CD4-positive, alpha-beta memory T cell (primary cell): ENCODE measurements around the gene HSPB7. TPM values are rescaled to one million over a fixed set of nuclear protein-coding genes. Genes with fewer than 3 reads are reported as not detected.

Experiments used
- CTCF ChIA-PET: fragments of 350-600 bp; sonication (Branson Sonifier 250); formaldehyde crosslinking; loops from one replicate; lab custom pipeline; 2021; ENCODE audit warnings: inconsistent platforms; ENCODE audit not compliant: partially characterized antibody; lab: Charles Lee
- POLR2A ChIA-PET: fragments of 350-600 bp; sonication (Branson Sonifier 250); formaldehyde crosslinking; loops from one replicate; lab custom pipeline; 2021; ENCODE audit not compliant: partially characterized antibody; lab: Charles Lee
- DNase-seq, 5 donors: peaks; one replicate each; pipeline versions ENCODE4 v3.0.0 to v3.0.0-alpha.2; 2020 to 2022; ENCODE audit warnings: mixed read lengths in 1 of 5
- H3K27ac ChIP-seq: one replicate; pipeline ENCODE4 v1.7.0; 2013; ENCODE audit warnings: low read depth, low read length
- H3K27me3 ChIP-seq: 2 replicates; pipeline ENCODE4 v1.7.0; 2013; ENCODE audit warnings: mild to moderate bottlenecking, low read length, moderate library complexity; ENCODE audit not compliant: insufficient read depth
- H3K36me3 ChIP-seq: 2 replicates; pipeline ENCODE4 v1.7.0; 2013; ENCODE audit warnings: mild to moderate bottlenecking, low read length, moderate library complexity; ENCODE audit not compliant: insufficient read depth
- H3K4me1 ChIP-seq: 2 replicates; pipeline ENCODE4 v1.7.0; 2013; ENCODE audit warnings: mild to moderate bottlenecking, low read length, moderate library complexity; ENCODE audit not compliant: insufficient read depth
- H3K4me3 ChIP-seq, 2 donors: one replicate each; pipeline ENCODE4 v1.7.0; 2013; ENCODE audit warnings: low read length in 2 of 2, mild to moderate bottlenecking in 1 of 2
- H3K9me3 ChIP-seq, 2 donors: one replicate each; pipeline ENCODE4 v1.7.0; 2013; ENCODE audit warnings: low read length in 2 of 2, control low read depth in 1 of 2; ENCODE audit not compliant: control insufficient read depth in 1 of 2
- H3K27ac Mint-ChIP-seq, 7 donors: one replicate each; pipeline ENCODE4 v1.8.0; 2020 to 2021; ENCODE audit warnings: mixed read lengths in 7 of 7, mild to moderate bottlenecking in 6 of 7, inconsistent platforms in 3 of 7, moderate library complexity in 3 of 7
- H3K27me3 Mint-ChIP-seq, 2 donors: one replicate each; pipeline ENCODE4 v1.8.0; 2020 to 2021; ENCODE audit warnings: mixed read lengths in 2 of 2
- H3K36me3 Mint-ChIP-seq, 2 donors: one replicate each; pipeline ENCODE4 v1.8.0; 2020 to 2021; ENCODE audit warnings: mixed read lengths in 2 of 2, inconsistent platforms in 1 of 2, mild to moderate bottlenecking in 1 of 2
- H3K4me1 Mint-ChIP-seq, 4 donors: one replicate each; pipeline ENCODE4 v1.8.0; 2020 to 2021; ENCODE audit warnings: mixed read lengths in 4 of 4, mild to moderate bottlenecking in 1 of 4
- H3K4me3 Mint-ChIP-seq, 8 donors: one replicate each; pipeline ENCODE4 v1.8.0; 2020 to 2021; ENCODE audit warnings: mixed read lengths in 8 of 8, mild to moderate bottlenecking in 7 of 8, moderate library complexity in 6 of 8, inconsistent platforms in 3 of 8
- H3K9me3 Mint-ChIP-seq, 8 donors: one replicate each; pipeline ENCODE4 v1.8.0; 2020 to 2021; ENCODE audit warnings: mixed read lengths in 8 of 8, mild to moderate bottlenecking in 5 of 8, inconsistent platforms in 3 of 8, moderate library complexity in 1 of 8
- intact Hi-C: fragments of 100-400 bp; cut with micrococcal nuclease; formaldehyde crosslinking; loops from one replicate; pipeline ENCODE4 v1.15.1; 2023
- polyA plus RNA-seq, 2 donors: library from polyadenylated mRNA; unstranded; fragments of 300-500 nt; fragmentation: Illumina TruSeq; gene quantifications; one replicate each; pipeline ENCODE4 v1.2.3, GENCODE V29; 2021
- total RNA-seq, 2 experiments: library from RNA; stranded (reverse); gene quantifications; one replicate each; pipeline ENCODE4 v1.2.3, GENCODE V29; 2021

Gene HSPB7
- total and polyA plus RNA-seq, 4 experiments from 2014 or later, result not detected

GRCh38 chr1:15968172-15968571 lies 49.7 kb downstream of the HSPB7 start:
- H3K4me3 Mint-ChIP-seq, result no peak overlapping the region
- CTCF ChIA-PET, result no interaction called here
- Histone ChIP-seq H3K9me3 (no peaks in the 10 kb centered on the region), H3K4me1 (peaks cover 51% of the 10 kb centered on the region), H3K4me3 (no peak overlapping the region), H3K36me3 (peaks cover 28% of the 10 kb centered on the region), H3K27me3 (no peaks in the 10 kb centered on the region), H3K27ac (no peak overlapping the region)
- H3K27me3 Mint-ChIP-seq, result no peaks in the 10 kb centered on the region
- no peak for DNase-seq
- POLR2A ChIA-PET, result no interaction called here
- H3K4me1 Mint-ChIP-seq, result peaks cover 43 to 64% (median 53%) of the 10 kb centered on the region in 4 donors
- no peaks in the 10 kb centered on the region for H3K9me3 Mint-ChIP-seq
- H3K36me3 Mint-ChIP-seq, result peaks cover 30 to 42% of the 10 kb centered on the region in 2 donors
- intact Hi-C loops, result no loop called here
- peak overlapping the region in 4 of 7 donors; percentile 36 to 48 (median 42) for H3K27ac Mint-ChIP-seq

DNA sequence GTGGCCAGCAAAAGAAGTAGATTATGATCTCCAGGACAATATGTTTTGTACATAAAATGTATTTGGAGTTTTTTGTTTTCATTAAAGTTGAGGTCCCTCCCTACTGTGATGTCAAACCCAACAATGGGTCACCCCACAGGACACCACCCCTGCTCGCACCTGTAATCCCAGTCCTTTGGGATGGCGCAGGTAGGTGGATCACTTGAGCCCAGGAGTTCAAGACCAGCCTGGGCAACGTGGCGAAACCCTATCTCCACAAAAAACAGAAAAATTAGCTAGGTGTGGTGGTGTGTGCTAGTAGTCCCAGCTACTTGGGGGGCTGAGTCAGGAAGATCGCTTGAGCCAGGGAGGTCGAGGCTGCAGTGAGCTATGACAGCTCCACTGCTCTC lies 50.9 kb downstream of the HSPB7 start:
- no peaks in the 10 kb centered on the region for H3K9me3 ChIP-seq
- intact Hi-C loops, result no loop called here
- Mint-ChIP-seq H3K36me3 (peaks cover 19 to 32% of the 10 kb centered on the region in 2 donors), H3K27me3 (no peaks in the 10 kb centered on the region), H3K27ac (peak overlapping the region in 5 of 7 donors; percentile 55 to 83 (median 70)), H3K4me1 (peaks cover 42 to 63% (median 52%) of the 10 kb centered on the region in 4 donors), H3K4me3 (peak overlapping the region in 6 of 8 donors; percentile 7 to 56 (median 38)), H3K9me3 (no peaks in the 10 kb centered on the region)
- peaks cover 52% of the 10 kb centered on the region for H3K4me1 ChIP-seq
- no peak overlapping the region for H3K27ac ChIP-seq
- no peak overlapping the region for H3K4me3 ChIP-seq
- H3K36me3 ChIP-seq, result peaks cover 19% of the 10 kb centered on the region
- no peaks in the 10 kb centered on the region for H3K27me3 ChIP-seq
- DNase-seq, result no peak
- ChIA-PET POLR2A (no interaction called here), CTCF (no interaction called here)

GRCh38 chr1:15966081-15966955 lies 51.5 kb downstream of the HSPB7 start:
- no peaks in the 10 kb centered on the region for H3K27me3 ChIP-seq
- H3K36me3 Mint-ChIP-seq, result peaks cover 20 to 29% of the 10 kb centered on the region in 2 donors
- intact Hi-C loops, result no loop called here
- peak overlapping the region; percentile 65 to 93 (median 89) for H3K27ac Mint-ChIP-seq
- H3K4me3 ChIP-seq, result peak overlapping the region; percentile 28 to 43
- H3K4me1 Mint-ChIP-seq, result peaks cover 41 to 66% (median 51%) of the 10 kb centered on the region in 4 donors
- peaks cover 47% of the 10 kb centered on the region for H3K4me1 ChIP-seq
- DNase-seq, result peak in 4 of 5 donors; percentile 22 to 79 (median 36)
- ChIA-PET POLR2A (interaction anchor here (1.0 to 1.4 kb wide), 2 partner anchors 10 kb away, joined by 3 to 4 read pairs; partner anchors contain the start of gene ZBTB17), CTCF (interaction anchor here (1.0 kb wide), 1 partner anchor 10 kb away, joined by 3 read pairs; the partner anchor contains the start of gene ZBTB17)
- no peaks in the 10 kb centered on the region for H3K27me3 Mint-ChIP-seq
- peaks cover 15% of the 10 kb centered on the region for H3K36me3 ChIP-seq
- H3K27ac ChIP-seq, result peak overlapping the region; percentile 32
- H3K4me3 Mint-ChIP-seq, result peak overlapping the region; percentile 60 to 91 (median 82)
- H3K9me3 ChIP-seq, result no peaks in the 10 kb centered on the region
- no peaks in the 10 kb centered on the region for H3K9me3 Mint-ChIP-seq

GRCh38 chr1:15965228-15965767 lies 52.5 kb downstream of the HSPB7 start:
- Mint-ChIP-seq H3K4me3 (peak overlapping the region; percentile 17 to 91 (median 82)), H3K9me3 (no peaks in the 10 kb centered on the region), H3K36me3 (peaks cover 17 to 23% of the 10 kb centered on the region in 2 donors), H3K27me3 (no peaks in the 10 kb centered on the region), H3K27ac (peak overlapping the region; percentile 65 to 93 (median 89)), H3K4me1 (peaks cover 42 to 74% (median 59%) of the 10 kb centered on the region in 4 donors)
- no peak for DNase-seq
- H3K9me3 ChIP-seq, result no peaks in the 10 kb centered on the region
- peaks cover 47% of the 10 kb centered on the region for H3K4me1 ChIP-seq
- POLR2A ChIA-PET, result interaction anchor here (0.6 to 1.4 kb wide), 3 partner anchors 9 to 55 kb away, joined by 3 to 4 read pairs (median 3); partner anchors contain the start of gene ZBTB17
- H3K27ac ChIP-seq, result peak overlapping the region; percentile 32
- CTCF ChIA-PET, result interaction anchor here (1.0 to 2.5 kb wide), 2 partner anchors 11 kb away, joined by 3 to 10 read pairs; partner anchors contain the start of gene ZBTB17
- H3K27me3 ChIP-seq, result no peaks in the 10 kb centered on the region
- intact Hi-C loops, result no loop called here
- no peak overlapping the region for H3K4me3 ChIP-seq
- peaks cover 15% of the 10 kb centered on the region for H3K36me3 ChIP-seq

Other genes with a start within 250 kb of the HSPB7 start
- gene UQCRHL, start 210.4 kb downstream of the HSPB7 start, total RNA-seq, result 1 to 10 TPM; 1.2 to 1.7 TPM
- 1 to 10 TPM in 1 of 2 donors, under 1 TPM in 1; 0.26 to 1.1 TPM for gene UQCRHL, start 210.4 kb downstream of the HSPB7 start, polyA plus RNA-seq
- gene SPEN, start 170.3 kb downstream of the HSPB7 start, total RNA-seq, result 10 to 100 TPM; 80.8 to 87.8 TPM
- 10 to 100 TPM in 1 of 2 donors, 1 to 10 TPM in 1; 2.4 to 44.0 TPM for gene SPEN, start 170.3 kb downstream of the HSPB7 start, polyA plus RNA-seq
- 10 to 100 TPM; 52.6 to 61.0 TPM for gene ZBTB17, start 41.9 kb downstream of the HSPB7 start, total RNA-seq
- gene ZBTB17, start 41.9 kb downstream of the HSPB7 start, polyA plus RNA-seq, result 10 to 100 TPM in 1 of 2 donors, 1 to 10 TPM in 1; 5.2 to 24.3 TPM
- not detected for gene SRARP, start 13.8 kb downstream of the HSPB7 start, total RNA-seq
- not detected for gene SRARP, start 13.8 kb downstream of the HSPB7 start, polyA plus RNA-seq
- not detected for gene CLCNKA, start 4.0 kb upstream of the HSPB7 start, total RNA-seq
- gene CLCNKA, start 4.0 kb upstream of the HSPB7 start, polyA plus RNA-seq, result not detected
- not detected for gene CLCNKB, start 25.7 kb upstream of the HSPB7 start, total RNA-seq
- not detected for gene CLCNKB, start 25.7 kb upstream of the HSPB7 start, polyA plus RNA-seq
- gene FAM131C, start 55.6 kb upstream of the HSPB7 start, total RNA-seq, result not detected
- under 1 TPM in 1 of 2 donors, not detected in 1; 0.11 TPM for gene FAM131C, start 55.6 kb upstream of the HSPB7 start, polyA plus RNA-seq
- not detected for gene EPHA2, start 138.0 kb upstream of the HSPB7 start, total RNA-seq
- not detected for gene EPHA2, start 138.0 kb upstream of the HSPB7 start, polyA plus RNA-seq
- gene ARHGEF19, start 194.6 kb upstream of the HSPB7 start, total RNA-seq, result 10 to 100 TPM; 13.1 to 16.7 TPM
- gene ARHGEF19, start 194.6 kb upstream of the HSPB7 start, polyA plus RNA-seq, result 10 to 100 TPM in 1 of 2 donors, 1 to 10 TPM in 1; 7.6 to 11.2 TPM
- gene CPLANE2, start 219.1 kb upstream of the HSPB7 start, total RNA-seq, result 10 to 100 TPM; 11.5 to 13.6 TPM
- gene CPLANE2, start 219.1 kb upstream of the HSPB7 start, polyA plus RNA-seq, result 1 to 10 TPM; 2.4 to 3.5 TPM